ENCODE results near the gene STBD1.
"Not testable (repeated sequence)": the region's sequence is repeated elsewhere in the genome, so short reads cannot be mapped to it uniquely, and the experiment has no call there.

The STBD1 gene

DNA sequence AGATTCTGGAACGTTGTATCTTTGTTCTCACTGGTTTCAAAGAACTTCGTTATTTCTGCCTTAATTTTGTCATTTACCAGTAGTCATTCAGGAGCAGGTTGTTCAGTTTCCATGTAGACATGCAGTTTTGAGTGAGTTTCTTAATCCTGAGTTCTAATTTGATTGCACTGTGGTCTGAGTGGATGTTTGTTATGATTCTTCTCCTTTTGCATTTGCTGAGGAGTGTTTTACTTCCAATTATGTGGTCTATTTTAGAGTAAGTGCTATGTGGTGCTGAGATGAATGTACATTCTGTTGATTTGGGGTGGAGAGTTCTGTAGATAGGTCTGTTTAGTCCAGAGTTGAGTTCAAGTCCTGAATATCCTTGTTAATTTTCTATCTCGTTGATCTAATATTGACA is 18.7 kb upstream of the STBD1 start:
- not testable (repeated sequence) for DNase-seq

DNA sequence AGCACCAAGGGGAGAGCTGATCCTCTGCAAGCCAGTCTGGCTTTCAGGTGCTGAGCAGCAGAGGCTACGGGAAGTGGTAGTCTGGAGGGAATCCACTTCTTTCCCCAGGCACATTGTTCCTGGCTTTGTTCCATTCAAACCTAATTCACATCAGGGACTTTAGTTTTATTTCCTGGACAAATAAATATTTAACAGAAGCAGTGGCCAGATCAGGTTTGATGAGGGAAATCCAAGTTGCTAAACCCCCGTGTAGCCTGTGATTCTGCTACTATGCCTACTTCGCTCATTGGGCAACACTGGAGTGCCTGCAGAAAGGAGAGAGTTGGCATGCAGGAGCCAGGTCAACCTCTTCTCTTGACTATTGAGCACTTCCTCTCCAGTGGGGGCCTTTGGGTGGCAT is 13.8 kb upstream of the STBD1 start:
- DNase-seq = no peak

DNA sequence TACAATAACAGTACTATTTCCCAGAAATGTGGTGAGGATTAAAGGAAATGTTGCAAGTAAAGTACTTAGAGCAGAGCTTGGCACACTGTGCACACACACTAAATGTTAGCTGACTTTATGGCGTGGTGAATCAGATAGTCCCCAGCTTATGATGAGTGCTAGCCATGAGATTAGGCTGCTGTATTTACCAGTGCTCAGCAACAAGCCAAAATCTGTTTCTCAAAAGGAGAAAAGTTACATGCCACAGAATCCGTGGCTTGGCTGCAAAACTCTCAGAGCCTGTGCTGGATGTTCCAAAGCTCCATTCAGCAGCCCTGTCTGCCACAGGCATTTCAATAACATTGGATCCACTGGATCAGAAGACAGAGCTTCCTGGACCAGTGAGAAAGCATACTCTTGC is 12.8 kb upstream of the STBD1 start:
- no peak for DNase-seq

DNA sequence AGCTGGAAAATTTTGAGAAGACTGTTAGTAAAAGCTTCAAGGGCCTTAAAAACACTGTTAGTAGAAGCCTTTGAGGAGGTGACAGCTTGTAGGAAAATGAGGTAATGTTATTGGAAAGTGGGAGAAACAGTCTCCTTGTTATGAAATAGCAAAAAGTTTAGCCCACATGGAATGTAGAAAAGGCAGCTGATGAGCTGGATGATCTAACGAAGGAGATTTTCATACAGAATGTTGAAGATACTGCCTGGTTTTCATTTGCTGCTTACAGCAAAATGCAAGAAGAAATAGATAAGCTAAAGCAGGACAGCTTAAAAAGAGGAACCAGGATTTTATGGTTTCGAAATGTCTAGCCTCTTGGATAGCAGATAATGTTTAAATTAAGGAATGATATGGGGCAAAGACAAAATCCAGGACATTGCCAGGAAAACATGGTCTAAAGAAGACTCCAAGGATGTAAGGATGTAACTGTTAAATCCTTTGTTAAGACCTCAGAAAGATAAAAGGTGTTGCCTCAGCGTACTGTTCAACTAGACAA is 10.2 kb upstream of the STBD1 start:
- DNase-seq = no peak

DNA sequence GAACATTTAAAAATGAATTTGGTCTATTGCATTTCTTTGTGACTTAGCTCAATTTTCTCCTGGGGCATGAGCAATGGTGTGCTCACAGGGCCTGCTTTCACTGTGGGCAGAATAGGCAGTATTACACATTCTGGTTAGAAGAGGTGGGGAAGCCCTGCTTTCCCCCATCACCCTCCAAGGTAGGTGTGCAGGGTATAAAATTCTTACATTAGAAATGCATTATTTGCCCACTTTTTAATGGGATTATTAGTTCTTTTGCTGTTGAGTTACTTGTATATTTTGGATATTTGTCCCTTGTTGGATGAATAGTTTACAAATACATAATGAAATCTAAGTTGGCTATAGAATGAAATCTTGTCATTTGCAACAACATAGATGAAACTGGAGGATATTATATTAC is 8.3 kb upstream of the STBD1 start:
- no peak for DNase-seq

DNA sequence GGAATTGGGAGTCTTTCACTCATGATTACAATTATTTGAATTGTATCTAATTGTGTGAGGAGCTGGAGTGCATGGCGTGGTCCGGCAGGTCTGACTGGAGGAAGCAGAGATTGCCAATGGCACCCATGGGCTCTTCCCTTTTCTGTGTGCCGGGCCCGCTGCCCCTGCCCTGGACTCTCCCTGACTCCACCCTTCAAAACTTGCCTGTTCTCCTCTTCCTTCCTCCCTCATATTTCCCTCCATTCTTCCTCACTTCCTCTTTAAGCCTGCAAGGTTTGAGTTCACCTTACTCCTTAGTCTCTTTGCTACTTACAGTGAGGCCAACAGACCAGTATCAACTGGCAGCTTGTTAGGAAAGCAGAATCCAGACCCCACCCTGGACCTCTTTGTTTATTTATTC is 6.5 kb upstream of the STBD1 start:
- DNase-seq = no peak

DNA sequence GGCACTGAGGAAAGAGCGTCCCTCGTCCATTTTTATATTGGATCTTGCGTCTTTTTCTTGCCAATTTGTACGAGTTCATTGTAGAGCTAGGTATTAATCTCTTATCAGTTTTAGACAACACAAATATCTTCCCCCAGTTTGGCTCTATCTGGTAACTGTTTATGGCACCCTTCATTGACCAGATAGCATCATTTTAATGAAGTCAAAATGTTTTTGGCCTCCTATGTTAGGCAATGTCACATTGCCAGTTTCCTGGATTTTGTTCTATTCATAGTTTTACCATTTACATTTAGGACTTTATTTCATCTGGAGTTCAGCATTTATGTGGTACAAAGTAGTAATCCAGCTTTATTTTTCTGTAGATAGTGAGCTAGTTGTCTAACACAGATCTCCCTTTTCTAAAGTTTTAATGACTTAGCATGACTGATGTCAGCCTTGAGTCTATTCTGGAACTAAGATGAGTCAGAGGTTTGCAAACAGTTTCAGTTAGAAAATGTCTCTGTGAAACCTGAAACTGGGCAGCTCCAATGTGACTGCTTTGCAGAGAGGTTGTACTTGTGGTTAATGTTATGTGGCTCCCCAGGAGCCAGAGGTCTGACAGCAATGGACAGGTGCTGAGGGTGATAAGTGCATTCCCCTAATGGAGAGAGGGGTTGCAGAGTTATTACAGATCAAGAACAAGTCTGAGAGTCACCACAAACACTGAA is 5.3 kb upstream of the STBD1 start:
- no peak for DNase-seq

DNA sequence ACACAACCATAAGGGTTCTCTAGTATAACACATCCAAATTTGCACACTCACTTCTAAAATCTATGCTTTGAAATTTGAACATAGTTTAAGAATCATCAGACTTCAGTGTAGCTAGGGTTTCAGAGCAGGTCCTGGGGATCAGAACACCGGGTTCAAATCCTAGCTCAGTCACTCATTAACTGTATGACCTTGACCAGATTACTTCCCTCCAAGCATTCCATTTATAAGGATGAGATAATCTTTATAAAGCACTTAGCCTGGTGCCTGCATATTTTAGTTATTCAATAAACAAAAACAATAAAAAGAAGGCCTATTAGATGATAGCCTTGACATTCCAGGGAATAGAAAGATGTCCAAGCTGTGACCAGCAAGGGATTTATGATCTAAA is 4.8 kb upstream of the STBD1 start:
- DNase-seq = no peak

DNA sequence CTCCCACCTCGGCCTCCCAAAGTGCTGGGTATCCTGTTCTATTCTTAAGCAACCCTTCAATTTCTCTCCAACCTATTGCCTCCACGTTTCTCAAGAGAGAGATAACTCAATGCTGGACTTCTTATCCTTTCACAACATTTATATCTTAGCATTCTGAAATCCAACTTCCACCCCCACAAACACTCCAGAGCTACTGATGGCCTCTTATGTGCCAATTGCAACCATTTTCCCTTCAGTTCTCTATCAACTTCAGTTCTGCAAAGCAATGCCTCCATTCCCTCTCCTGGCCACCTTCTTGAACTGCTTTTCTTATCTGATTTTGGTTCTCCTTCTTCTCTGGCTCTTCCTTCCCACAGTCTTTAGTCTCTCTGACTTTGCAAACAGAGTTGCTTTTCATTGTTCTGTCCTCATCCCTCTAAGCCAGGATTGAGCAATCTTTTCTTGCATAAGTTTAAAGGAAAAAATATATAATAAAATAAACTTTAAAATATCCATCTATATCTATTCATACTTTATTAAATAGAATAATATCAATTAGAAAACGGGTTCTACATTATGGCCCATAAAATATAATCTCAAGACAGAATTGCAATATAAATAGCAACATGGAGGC is 3.6 kb upstream of the STBD1 start:
- no peak for DNase-seq

DNA sequence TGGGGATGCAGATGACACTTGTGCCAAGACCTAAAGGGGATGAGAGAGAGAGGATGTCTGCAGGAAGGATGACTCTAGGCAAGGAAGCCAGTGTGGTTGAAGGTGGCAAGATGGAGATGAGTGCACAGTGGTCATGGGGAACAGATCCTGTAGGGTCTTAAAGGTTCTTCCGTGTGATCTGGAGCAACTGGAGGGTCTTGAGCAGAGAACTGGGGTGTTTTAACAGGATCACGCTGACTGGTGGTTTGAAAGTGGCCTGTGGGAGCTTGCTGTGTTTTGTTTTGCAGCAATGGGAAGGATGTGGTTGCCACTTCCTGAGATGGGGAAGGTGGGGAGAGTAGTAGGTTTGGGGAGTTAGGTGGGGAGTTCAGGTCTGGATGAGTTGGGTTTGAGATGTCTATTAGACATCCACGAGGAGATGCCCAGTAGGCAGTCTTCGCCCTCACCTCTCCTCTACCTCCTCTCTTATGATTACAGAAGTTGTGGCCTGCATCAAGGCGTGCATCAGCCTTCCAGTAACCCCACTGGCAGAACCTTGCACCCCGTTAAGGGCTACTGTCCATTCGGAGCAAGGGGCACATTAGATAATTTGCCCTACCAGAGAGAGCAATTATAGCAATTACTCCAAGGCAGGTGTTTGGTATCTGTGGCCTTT is 1.4 kb upstream of the STBD1 start:
- DNase-seq = no peak

DNA sequence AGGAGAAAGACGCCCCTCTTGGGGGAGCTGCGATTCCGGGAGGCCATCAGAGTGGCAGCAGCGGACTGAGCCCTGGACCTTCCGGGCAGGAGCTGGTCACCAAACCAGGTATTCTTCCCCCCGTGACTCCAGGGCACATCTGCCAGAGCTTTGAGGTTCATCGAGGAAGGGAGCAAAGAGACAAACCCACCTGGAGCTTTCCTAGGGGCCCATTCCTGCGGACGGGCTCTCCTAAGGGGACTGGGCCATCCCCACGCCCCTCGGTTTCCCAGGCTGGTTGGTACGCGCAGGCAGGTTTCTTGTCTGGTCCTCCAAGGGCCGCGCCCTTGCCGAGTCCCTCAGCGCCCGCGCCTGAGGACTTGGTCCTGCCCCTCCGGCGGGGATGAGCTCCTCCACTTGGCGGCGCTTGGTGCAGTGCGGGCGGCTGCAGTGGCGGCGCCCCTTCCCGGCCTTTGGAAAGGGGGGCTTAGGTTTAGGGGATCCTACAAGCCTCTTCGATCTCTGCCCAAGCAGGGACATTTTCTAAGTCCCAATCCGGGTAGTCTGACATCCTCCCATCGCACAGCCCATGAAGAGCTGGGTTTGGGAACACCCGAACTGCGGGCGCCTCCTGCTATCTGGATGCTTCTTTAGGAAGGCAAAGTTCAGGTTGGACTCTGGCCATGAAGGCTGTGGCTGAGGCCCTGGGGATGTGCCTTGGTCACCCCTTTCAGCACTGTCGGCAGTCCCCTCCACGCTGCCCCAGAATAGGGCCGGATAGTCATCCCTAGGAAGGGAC is 538 bp downstream of the STBD1 start:
- DNase-seq = no peak

DNA sequence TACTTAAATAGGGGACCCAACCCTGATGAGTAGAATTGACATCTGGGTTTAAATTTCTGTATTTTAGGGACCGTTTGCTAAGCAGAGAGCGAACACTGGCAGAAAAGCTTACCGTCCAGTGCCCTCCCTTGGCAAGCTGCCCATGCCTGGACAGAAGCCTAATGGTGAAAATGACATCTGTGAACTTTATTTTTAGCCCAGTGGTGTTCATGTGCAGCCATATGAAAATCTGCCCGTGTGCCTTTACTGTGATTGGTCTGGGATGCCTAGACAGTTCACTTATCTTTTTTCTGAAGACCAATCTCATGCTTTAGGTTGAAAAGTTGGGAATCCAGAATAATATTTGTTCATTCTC is 1.1 kb downstream of the STBD1 start:
- no peak for DNase-seq

DNA sequence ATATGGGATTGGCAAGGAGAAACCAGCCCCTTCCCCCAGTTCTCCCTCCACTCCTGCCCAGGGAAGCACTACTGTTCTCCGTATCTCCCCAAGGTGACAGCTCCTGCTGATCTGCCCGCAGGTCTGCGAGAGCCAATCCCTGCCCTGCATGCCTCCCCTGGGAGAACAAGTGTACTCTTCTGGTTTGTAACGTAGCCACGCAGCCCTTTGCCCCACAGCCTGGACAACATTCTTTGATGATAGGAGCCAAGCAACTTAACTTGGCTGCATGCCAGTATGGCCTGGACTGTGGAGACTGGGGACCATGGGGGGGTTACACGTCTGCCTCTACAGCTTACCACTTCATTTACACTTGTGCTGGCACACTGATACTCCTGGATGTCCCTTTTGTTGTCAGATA is 2.0 kb downstream of the STBD1 start:
- no peak for DNase-seq

DNA sequence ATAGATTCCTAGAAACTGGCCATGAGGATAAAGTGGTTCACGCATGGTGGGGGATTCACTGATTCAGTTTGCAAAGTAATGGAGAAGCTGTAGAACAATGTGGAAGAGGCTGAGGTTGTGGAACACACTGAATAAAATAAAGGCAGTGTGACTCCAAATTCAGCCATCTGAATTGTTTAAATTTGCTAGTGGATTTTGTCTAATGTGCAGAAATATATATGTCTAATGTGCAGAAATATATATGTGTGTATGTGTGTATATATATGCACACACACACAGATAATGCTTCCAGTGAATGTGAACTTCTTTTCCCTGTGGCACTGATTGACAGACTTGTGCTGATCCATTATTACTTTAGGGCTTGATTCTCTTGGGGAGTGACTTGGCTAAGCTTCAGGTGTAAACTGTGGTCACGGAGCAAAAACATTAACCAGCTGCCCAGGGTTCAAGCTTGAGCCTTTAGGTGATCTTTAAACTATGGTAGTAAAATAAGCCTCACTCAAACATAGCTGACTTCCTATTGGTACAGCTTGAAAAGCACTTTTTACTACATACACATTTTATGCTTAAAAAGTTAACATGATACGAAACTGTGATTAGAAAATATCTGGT is 3.5 kb downstream of the STBD1 start:
- DNase-seq = no peak

DNA sequence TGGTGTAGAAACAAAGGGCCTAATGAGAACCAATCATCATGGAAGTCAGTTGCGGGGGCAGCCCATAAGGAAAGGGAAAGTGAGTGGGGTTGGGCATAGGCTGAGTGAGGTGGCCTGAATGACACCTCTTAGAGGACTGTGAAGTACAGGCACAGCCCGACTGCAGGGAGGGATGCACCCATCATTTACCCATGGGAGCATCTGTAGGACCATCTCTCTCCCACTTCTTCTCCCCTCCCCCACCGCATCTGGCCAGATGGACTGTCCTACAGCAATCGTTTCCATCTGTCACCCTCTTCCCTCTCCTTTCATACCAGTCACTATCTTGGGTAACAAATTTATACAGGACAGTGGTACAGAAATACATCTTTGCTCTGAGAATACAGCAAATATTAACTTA is 4.2 kb downstream of the STBD1 start:
- no peak for DNase-seq

DNA sequence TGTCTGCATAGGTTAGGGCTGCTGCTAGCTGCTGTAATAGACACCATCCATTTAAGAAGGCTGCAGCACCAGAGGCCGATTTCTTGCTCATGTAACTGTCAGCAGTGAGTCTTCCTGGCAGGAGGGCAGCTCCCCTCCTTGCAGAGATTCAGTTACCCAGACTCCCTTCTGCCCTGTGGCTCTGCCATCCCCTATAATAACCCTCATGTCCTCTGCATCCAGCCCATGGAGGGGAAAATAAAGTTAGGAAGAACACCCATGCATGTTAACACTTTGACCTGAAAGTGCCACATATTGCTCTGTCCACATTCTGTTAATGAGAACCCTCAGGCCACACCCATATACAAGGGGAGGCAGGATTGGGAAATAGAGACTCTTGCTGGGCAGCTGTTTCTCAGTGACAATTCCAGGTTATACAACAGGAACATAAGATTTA is 5.4 kb downstream of the STBD1 start:
- DNase-seq = no peak

DNA sequence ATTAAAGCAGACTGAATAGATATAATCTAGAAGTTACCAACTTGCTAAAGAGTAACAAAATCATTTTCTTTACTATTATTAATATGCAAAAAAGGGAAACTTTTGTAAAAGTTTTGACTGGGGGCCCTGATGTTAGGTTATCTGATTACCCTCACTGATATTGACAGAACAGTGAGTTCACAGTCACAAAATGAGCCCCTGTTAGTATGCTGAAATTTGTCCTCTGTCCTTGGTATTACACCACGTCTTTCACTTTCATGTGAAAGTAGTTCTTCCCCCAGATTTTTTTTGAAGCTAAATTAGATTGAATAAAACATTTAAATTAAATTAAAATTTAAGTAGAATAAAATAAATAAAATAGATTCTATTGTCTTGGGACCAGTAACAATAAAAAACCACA is 5.9 kb downstream of the STBD1 start:
- DNase-seq = no peak

DNA sequence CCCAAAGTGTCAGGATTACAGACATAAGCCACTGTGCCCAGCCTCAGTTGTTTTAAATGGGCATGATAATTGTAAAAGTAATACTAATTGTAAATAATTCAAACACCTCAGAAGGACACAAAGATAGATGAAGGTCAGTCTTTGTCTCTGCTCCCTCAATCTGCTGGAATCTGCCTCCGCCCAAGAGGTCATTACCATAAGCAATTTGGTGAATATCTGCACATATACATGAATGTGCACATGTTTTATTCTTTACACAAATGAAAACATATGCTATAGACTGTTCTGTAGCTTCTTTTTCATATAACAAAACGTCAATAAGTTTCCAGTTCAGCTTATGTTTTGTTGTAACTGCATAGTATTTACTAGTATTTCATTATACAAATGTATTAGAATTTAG is 7.0 kb downstream of the STBD1 start:
- no peak for DNase-seq

DNA sequence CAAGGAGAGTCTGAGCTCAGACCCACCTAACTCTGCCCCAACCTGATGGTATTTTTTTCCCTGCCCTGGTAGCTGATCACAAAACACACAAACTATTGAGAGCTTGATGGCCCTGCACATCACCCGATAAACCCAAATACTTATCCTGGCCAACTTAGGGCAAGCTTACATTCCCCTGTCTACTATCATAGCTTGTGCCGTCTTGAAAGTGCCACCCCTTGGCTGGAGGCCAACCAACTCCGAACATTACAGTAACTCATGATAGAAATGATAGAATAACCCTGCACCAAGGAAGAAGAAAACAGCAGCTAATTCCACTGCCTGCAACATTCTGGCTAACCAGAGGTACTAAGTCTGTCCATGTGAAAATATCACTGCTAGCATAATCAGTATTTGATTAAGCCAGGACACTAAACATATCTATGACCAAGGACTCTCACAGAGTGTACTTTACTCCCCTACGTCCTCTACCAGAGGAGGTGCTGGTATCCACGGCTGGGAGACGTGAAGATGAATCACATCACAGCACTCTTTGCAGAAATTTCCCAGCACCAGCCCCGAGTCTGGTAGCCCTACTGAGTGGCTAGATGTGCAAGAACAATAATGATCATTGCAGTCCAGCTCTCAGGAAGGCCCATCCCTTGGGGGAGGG is 8.9 kb downstream of the STBD1 start:
- no peak for DNase-seq

DNA sequence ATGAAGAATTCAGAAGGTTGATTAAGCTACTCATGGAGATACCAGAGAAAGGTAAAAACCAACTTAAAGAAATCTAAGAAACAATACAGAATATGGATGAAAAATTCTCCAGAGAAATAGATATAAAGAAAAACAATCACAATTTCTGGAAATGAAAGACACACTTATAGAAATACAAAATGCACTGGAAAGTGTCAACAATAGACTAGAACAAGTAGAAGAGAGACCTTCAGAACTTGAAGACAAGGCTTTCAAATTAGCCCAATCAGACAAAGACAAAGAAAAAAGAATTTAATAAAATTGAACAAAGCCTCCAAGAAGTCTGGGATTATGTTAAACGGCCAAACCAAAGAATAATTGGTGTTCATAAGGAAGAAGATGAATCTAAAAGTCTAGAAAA is 9.6 kb downstream of the STBD1 start:
- no peak for DNase-seq

DNA sequence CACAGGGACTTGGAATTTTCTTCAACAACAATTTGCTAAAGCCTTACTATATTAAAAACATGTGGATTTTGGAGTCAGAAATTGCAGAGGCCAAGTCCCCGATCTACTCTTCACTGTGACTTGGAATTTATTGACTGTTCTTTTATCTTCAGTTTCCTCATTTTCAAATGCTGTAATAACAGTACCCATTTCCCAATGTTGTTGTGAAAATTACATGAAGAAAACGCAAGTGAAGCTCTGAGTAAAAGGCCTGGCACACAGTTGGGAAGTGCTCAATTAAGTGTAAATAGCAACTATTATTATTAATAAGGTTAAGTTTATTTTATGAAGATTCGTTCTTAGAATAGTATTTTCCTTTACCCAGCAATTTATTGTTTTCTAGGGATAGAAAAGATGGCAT is 15.7 kb downstream of the STBD1 start:
- DNase-seq = no peak

DNA sequence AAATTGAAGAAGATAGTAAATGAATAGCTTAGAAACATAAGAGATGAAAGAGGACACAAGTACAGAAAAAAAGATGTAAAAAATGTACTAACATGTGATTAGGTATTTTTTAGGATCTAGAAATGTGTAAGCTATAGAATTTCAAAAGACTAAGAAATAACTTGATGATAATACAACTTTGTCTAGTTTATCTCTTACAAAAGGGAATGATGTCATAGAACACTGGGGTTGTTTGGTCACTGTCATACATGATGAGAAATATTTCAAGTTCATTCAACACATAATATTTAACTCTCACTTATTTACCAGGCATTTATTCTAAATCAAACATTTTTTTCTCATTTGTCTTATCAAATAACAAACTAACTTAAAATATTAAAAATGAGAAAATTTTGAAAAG is 18.5 kb downstream of the STBD1 start:
- DNase-seq = no peak

DNA sequence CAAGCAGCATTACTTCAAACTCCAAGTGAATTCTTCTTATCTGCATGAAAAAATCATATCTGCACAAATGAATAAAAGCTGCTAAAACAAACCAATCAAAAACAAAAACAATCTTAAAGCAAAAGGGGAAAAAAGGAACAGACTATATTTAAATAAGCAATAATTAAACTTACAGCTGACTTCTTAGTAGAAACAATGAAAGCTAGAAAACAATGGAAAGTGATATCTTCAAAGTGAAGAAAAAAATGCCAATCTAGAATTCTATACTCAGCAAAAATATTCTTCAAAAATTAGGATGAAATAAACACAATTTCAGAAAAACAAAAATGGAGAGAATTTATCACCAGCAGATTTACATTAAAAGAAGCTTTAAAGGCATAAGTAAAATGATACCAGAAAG is 20.0 kb downstream of the STBD1 start:
- DNase-seq = no peak

Data from activated gamma-delta T cell treated with Interleukin-2 at 50 U/mL for 16 hours (primary cell).